GM21825 (cell line): ENCODE measurements around the gene TMEM143.
"Not testable (repeated sequence)": the region's sequence is repeated elsewhere in the genome, so short reads cannot be mapped to it uniquely, and the experiment has no call there.

Experiments used
- ATAC-seq: cut with Tn5 transposase; IDR thresholded peaks from one replicate; pipeline ENCODE4 v1.9.1; 2021; ENCODE audit warnings: mild to moderate bottlenecking, moderate library complexity; ENCODE audit not compliant: unreplicated experiment

TMEM143 gene

DNA sequence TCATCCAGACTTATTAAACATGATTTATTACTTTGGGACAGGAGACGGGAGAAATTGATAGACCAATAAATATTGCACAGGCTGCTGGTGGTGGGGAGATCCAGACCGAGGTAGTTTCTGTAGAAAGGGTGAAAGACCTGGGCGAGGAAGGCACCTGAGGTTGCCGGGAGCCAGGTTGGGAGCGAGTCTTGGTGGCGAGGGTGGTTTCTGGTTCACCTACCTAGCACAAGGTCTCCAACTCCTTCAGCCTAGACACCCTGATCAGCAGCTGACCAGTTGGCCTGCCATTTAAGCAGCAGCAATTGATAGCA lies 31.4 kb downstream of the TMEM143 start:
- ATAC-seq = no peak

DNA sequence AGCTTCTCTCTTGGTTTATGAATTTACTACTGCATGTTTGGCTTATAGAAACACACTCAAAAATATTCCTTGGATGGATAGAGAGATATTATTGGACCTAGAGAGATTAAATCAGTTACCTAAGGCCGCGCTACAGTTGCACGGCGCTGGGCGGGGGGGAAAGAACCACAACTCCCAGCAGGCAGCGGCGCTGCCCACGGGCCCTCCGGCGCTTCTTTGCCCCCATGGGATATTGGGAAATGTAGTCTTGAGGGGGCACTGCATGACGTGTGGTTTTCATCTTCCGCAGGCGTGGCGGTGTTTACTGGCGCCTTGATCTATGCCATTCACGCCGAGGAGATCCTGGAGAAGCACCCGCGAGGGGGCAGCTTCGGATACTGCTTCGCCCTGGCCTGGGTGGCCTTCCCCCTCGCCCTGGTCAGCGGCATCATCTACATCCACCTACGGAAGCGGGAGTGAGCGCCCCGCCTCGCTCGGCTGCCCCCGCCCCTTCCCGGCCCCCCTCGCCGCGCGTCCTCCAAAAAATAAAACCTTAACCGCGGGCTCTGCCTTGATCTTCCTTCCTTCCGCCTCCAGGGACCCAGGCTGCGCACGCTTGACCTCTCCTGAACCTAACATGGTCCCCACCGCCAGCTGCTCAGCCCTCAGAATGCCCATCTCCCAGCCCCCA lies 33.6 kb downstream of the TMEM143 start:
- peak; percentile 27 for ATAC-seq

DNA sequence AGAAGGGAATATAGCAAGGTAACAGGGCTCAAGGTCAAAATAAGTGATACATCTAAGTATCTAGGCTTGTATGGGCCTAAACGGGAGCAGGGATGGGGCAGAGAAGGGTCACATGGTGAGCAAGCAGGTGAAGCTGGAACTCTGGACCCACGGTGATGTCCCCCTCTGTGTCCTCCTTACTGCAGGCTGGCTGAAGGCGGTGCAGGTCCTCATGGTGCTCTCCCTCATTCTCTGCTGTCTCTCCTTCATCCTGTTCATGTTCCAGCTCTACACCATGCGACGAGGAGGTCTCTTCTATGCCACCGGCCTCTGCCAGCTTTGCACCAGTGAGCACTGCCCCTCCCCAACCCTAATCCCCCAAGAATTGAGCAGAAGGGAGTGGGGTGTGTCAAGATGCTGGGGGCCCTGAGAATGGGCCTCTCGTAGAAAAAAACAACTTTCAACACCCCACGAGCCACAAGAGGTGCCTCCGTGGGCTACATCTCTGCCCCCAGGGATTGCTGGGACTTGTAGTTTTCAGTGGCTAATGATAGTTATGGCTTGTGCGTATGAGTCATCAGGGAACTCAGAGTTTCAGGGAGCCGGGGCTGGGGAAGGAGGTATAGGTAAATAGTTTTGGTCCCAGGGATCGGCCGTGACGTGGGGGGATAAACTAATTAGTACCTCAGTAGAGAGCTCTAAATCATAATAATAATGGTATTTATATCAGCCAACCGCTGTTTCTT lies 34.4 kb downstream of the TMEM143 start:
- ATAC-seq = no peak

DNA sequence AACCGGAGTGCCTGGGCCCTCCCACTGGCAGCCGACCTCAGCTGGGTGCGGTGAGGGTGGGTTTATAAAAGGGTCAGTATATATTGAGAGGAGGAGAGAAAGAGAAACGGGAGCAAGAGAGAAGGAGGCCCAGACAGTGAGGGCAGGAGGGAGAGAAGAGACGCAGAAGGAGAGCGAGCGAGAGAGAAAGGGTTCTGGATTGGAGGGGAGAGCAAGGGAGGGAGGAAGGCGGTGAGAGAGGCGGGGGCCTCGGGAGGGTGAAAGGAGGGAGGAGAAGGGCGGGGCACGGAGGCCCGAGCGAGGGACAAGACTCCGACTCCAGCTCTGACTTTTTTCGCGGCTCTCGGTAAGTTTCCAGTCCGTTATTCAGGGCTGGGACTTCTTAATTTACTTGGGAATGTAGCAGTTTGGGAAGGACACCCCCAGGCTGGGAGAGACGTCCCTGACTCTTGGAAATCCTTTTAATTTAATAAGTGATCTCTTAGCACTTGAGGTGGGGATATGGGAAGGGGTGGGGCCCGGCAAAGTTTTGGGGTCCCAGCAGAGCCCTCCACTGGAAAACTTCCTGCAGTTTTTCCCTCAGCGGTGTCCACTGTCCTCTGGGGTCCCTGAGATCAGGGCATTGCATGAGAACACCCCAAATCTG lies 38.4 kb downstream of the TMEM143 start, which contains the start of gene EMP3:
Gene EMP3, plus strand, starts transcription at position 288 of the 646 bp plus-strand sequence. CDS start 1,293 bp downstream, outside the sequence.
- no peak for ATAC-seq

DNA sequence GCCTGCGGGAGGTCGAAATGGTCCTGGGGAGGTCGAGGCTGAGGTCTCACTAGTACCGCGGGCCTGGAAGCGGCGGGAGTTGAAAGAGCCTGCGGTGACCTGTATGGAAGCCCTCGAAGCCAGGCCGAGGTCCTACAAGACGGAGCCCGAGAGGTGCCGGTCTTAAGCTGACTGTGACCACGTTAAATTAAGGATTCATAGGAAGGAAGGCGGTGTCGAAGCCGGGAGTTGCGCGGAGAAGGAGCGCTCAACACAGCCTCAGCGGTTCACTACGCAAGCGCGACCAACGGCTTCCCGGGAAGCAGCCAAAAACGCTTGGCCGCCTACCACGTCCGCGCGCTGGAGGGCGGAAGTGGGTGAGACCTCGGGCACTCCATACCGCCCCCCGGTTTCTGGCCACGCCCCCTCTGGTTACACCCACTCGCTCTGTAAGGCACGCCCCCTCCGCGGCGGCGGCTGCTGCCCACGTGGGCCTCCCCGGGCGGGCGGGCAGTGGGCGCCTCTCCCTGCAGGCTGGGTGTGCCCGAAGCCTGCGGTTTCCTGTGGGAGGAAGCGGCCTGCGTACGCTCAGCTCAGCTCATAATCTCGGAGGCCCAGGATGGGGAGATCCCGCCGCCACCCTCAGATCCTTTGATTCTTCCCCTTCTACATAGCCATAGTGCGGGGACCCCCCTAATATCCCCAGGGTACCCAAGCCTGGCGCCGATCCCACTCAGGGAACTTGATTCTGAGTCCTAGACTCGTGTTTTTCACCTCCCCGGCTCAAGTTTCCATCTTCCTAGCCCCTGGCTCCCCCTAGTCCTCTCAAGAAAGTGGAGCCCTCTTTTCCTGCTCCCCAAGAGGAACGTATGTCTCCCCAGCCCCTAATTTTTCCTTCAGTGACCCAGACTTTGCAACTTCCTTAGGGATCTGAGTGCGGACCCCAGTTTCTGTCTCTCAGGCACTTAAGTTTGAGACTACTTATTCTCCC lies 41.8 kb downstream of the TMEM143 start:
- ATAC-seq = peak; percentile 48

DNA sequence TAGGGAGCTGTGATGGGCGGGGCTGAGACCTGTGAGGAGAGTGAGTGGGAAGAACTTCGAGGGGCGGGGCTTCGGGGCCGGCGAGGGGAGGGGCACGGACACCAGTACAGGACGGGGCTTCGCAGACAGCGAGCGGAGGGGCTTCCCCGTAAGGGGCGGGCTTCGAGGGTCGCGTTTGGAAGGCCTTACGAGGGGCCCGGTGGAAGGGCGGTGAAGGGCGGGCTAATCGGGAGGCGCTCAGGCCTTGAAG lies 42.4 kb downstream of the TMEM143 start:
- peak; percentile 50 for ATAC-seq

DNA sequence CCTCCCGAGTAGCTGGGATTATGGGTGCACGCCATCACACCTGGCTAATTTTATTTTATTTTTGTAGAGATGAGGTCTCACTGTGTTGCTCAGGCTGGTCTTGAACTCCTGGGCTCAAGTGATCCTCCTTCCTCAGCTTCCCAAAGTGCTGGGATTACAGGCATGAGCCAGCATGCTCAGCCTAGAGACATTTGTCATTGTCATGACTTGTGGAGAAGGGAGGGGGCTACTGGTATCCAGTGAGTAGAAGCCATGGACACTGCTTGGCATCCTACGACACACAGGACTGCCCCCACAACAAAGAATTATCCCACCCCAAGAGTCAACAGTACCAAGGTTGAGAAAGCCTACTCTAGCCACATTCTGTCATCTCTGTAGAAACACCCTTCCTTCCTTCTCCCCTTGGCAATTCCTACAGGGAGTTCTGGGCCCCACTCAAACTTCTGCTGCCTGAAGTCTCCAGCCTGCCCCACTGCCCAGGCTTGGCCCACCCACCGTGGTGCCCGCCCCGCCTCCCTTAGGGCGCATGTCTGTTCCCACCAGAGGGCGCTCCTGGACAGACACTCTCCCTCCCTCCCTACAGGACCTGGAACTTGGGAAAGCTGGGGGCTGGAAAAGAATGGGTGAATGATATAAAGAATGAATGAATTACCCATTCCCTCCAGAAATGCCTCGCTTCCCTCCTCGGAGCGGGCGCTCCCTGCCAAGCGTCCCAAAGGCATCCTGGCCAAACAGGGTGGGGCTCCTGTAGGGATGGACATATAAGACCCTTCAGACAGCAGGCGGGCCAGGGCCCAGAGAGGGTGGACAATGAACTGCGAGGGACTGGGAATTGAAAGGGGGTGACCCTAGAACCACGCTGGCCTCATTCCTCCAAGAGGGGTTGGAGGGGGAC lies 43.8 kb downstream of the TMEM143 start:
- ATAC-seq = no peak

DNA sequence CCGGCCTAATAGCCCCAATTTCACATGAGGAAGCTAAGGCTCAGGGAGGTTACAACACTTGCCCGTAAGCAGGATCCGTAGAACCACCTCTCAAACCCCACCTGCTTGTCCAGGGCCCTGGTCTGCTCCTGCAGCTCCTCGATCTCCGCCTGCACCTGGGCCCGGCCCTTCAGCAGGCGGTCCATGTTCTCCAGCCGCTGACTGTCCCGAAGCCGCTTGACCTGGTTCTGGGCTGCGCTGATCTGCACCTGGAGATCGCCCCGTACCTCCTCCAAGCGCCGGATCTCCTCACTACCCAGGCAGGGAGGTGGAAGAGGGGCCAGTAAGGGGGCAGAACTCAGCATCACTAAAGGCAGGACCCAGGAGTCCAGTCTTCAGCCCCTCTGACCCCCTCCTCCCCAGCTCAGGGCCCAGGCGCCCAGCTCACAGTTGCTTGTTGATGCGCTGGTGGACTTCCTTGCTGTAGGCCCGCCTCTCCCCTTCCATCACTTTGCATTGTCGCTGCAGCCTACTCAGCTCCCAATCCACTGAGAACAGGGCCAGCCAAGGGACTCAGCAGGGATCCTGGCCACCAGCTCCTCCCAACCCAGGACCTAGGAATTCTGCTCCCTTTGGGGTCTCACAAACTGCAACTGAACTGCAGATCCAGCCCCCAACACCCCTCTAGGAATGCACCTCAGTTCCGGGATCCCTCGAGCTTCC lies 45.3 kb downstream of the TMEM143 start:
- ATAC-seq = no peak

DNA sequence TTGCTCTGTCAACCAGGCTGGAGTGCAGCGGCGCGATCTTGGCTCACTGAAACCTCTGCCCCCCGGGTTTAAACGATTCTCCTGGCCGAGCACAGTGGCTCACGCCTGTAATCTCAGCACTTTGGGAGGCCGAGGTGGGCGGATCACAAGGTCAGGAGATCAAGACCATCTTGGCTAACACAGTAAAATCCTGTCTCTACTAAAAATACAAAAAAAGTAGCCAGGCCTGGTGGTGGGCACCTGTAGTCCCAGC lies 46.1 kb downstream of the TMEM143 start:
- not testable (repeated sequence) for ATAC-seq

DNA sequence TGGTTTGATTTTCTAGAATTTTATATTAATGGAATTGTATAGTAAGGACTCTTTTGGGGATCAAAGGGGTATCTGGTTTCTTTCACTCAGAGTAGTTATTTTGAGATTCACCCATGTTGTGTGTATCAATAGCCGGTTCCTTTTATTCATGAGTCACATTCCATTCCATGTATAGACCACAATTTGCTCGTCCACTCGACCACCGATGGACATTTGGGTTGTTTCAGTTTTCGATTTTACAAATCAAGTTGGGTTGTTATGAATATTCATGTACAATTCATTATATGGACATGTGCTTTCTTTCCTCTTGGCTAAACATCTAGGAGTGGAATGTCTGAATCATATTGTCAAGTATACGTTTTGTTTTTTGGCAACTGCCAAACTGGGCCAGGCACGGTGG lies 48.0 kb downstream of the TMEM143 start:
- no peak for ATAC-seq

DNA sequence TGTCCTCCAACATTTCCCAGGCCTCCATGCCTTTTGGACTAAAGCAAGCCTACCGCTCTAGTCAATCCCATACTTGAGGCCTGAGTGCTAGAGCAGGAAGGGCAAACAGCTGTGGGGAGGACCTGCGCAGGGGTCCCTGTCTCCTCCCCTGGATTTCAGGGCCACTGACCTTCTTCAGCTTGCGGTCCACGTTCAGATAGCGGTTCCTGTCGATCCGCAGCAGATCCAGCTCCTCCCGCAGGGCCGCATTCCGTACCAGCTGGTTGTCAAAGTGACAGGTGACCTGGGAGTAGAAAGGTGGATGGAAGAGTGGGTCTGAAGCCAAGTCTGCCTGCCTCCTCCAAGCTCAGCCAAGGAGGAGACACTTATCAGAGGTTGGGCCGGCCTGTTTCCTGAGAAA lies 52.4 kb downstream of the TMEM143 start:
- ATAC-seq = no peak

DNA sequence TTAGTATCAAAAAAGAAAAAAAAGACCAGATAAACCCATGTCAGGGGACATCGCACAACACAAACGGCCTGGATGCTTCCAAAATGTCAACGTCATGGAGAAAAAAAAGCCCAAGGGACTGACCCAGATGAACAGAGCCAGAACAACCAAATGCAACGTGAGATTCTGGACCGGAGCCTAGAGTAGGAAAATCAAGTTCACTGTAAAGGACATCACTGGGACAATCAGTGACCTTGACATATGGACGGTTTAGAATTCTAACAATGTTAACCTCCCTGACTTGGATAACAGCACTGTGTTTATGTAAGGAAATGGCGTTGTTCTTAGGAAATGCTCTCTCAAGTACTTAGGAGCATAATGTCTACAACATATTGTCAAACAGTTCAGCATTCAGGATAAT lies 53.5 kb downstream of the TMEM143 start:
- ATAC-seq = no peak

DNA sequence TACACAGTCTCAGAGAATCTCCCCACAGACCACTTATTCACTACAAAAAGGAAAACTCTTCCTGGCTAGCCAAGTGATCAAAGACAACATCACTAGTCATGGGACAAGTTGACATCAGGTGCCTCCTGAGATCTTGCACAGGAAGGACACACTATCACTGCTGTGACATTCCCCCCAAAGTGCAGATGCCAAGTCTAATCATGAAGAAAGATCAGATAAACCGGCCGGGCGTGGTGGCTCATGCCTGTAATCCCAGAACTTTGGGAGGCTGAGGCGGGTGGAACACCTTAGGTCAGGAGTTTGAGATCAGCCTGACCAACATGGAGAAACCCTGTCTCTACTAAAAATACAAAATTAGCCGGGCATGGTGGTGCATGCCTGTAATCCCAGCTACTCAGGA lies 54.0 kb downstream of the TMEM143 start:
- ATAC-seq = not testable (repeated sequence)

DNA sequence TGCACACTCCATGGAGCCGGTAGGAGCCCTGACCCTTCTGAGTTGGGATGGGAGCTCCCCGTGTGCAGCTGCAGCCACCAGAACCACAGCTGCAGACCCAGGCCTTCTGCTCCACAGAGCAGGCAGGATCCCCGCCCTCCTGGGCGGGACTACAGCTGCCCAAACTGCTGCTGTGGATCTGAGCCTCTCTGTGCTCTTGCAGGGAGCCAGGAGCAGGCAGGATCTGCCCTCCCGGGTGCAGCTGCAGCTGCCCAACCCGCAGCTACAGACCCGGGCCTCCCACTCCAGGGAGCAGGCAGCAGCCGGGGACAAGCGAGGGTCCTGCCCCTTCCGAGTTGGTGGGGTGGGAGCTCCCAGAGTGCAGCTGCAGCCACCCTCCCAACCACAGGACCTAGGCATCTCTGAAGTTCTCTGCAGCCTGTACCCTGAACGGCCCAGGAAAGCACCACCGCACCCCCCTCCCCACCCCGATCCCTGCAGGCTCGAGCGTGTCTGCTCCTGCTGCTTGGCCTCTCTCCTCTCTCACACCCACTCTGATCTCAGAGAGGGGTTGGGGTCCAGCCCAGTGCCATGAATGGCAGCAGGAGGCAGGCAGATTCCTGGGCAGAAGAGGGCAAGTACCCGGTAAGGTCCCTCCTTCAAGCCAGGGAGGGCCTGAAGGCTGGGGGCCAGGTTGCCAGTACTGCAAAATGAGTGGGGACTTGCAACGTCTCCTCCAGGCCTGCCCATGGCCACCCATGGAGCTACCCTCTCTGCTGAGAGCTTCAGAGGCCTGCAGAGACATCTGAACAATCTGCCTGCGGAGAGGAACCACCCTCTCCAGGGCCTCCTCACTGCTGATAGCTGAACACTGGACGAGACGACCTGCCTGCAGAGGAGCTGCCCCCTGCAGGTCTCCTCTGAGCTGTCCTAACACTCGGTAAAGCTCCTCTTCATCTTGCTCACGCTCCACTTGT lies 54.8 kb downstream of the TMEM143 start:
- no peak for ATAC-seq

DNA sequence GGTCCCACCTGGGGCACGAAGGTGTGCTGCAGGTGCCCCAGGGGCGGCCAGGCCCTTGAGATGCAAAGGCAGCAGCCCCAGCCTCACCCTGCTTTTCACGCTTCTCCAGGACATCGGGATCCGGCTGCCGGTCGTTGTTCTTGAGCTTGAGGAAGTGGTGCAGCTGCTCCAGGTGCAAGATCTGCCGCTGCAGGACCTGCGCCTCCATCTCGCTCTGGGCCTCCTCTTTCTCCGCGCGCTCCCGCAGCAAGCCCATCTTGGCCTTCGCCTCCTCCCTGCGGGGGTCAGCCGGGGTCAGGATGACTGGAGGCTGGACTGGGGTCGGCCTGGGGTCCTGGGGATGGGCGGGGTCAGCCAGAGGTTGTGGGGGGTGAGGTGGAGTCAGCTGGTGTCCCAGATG lies 59.9 kb downstream of the TMEM143 start:
- ATAC-seq = no peak

DNA sequence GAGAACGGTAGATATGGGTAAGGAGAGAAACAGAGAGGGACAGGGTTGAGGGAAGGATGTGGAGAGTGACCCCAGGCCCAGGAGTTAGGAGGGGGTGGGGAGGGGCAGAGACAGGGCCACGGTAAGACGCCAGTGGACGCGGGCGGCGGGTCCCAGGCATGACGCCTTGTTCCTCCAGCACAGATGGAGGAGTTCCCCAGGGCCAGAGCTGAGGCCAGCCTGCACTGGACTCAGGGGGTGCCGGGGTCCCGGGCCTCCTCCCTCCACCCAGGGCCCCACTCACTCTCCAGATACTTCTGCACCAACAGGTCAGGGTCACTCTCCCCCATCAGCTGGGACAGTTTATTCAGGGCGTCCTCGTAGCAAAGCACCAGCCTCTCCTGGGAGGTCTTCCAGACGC lies 60.4 kb downstream of the TMEM143 start:
- no peak for ATAC-seq

DNA sequence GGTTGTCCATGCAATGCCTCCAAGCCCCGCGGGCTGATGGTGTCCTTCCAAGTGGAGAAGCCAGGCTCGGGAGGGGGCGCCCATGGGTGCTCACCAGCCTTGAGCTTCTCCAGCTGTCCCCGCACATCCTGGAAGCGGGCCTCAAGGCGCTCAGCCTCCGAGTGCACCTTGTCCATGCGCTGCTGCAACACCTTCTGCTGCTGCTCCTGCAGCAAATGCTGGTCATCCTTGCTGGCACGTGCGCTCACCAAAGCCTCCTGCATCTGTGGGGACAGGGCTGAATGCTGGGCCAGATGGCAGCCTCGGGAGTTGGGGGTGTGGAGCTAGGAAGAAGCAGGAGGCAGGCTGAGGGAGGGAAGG lies 61.2 kb downstream of the TMEM143 start:
- ATAC-seq = no peak

DNA sequence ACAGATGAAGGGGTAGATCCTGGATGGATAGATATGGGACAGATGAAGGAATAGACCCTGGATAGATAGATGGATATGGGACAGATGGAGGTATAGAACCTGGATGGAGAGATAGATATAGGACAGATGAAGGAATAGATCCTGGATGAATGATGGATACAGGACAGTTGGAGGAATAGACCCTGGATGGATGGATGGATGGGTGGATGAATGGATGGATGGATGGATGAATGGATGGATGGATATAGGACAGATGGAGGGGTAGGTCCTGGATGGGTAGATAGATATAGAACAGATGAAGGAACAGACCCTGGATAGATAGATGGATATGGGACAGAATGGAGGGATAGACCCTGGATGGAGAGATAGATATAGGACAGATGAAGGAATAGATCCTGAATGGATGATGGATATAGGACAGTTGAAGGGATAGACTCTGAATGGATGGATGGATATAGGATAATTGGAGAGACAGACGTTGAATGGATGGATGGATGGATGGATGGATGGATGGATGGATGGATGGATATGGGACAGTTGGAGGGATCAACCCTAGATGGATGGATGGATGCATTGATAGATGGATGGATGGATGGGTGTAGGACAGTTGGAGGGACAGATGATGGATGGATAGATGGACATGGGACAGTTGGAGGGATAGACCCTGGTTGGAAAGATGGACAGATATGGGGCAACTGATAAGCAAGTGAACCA lies 61.7 kb downstream of the TMEM143 start:
- no peak for ATAC-seq
